Measurements from ENCODE around the gene EGFR.

- TF ChIP-seq CTCF (IDR thresholded peaks at IDR 0.05): no peak
- no peak for TF ChIP-seq POLR2A (IDR thresholded peaks at IDR 0.05)
These were observed 91.6 kb downstream of the EGFR start for GRCh38 chr7:55110282-55110992.

All from right lobe of liver (tissue), 4 donors.